Activated T-cell treated with anti-CD3 and anti-CD28 coated beads, Interleukin-2, amount 50 U/mL, for 72 hours (primary cell): Measurements from ENCODE around the gene N4BP2L1. TPM values are rescaled to one million over a fixed set of nuclear protein-coding genes. Genes with fewer than 3 reads are reported as not detected.

Experiments
- ATAC-seq, 2 donors: fragments of 150-1000 bp; cut with Tn5 transposase; replicated peaks in 1 of 2; 2 replicates each; pipeline ENCODE4 v1.10.0; 2021; ENCODE audit warnings: moderate library complexity in 2 of 2, mild to moderate bottlenecking in 1 of 2
- DNase-seq, 2 donors: peaks; one replicate each; pipeline ENCODE4 v3.0.0; 2021 to 2022; ENCODE audit warnings: mixed read lengths in 1 of 2
- H3K27ac Mint-ChIP-seq: one replicate; pipeline ENCODE4 v1.8.0; 2022; ENCODE audit warnings: mild to moderate bottlenecking, moderate library complexity, mixed read lengths
- H3K27me3 Mint-ChIP-seq: one replicate; pipeline ENCODE4 v1.8.0; 2022; ENCODE audit warnings: low read depth, mixed read lengths
- H3K36me3 Mint-ChIP-seq, 2 donors: one replicate each; pipeline ENCODE4 v1.8.0; 2022; ENCODE audit warnings: mixed read lengths in 2 of 2, mild to moderate bottlenecking in 1 of 2; ENCODE audit not compliant: insufficient read depth in 2 of 2
- H3K4me1 Mint-ChIP-seq: one replicate; pipeline ENCODE4 v1.8.0; 2022; ENCODE audit warnings: low read depth, mixed read lengths
- H3K4me3 Mint-ChIP-seq, 2 donors: one replicate each; pipeline ENCODE4 v1.8.0; 2022; ENCODE audit warnings: mild to moderate bottlenecking in 2 of 2, mixed read lengths in 2 of 2, moderate library complexity in 2 of 2
- H3K9me3 Mint-ChIP-seq, 2 donors: one replicate each; pipeline ENCODE4 v1.8.0; 2022; ENCODE audit warnings: mixed read lengths in 2 of 2
- total RNA-seq, 2 donors: library from RNA; stranded (reverse); gene quantifications; one replicate each; pipeline ENCODE4 v1.2.3, GENCODE V29; 2022

The N4BP2L1 gene
- total RNA-seq, 2 donors from 2014 or later, result 38.4 to 51.5 TPM

- H3K27me3 Mint-ChIP-seq, result no peaks in the 10 kb centered on the region
- H3K27ac Mint-ChIP-seq, result no peak overlapping the region
- H3K4me1 Mint-ChIP-seq, result peaks cover 18% of the 10 kb centered on the region
- no peaks in the 10 kb centered on the region for H3K36me3 Mint-ChIP-seq
- H3K9me3 Mint-ChIP-seq, result no peaks in the 10 kb centered on the region
- ATAC-seq (no peak), DNase-seq (no peak)
- H3K4me3 Mint-ChIP-seq, result no peak overlapping the region
Measured at GRCh38 chr13:32448972-32449371, 21.0 kb upstream of the N4BP2L1 start.

GRCh38 chr13:32447894-32448623, 20.1 kb upstream of the N4BP2L1 start:
- H3K27ac Mint-ChIP-seq, result peak overlapping the region; percentile 83
- no peaks in the 10 kb centered on the region for H3K9me3 Mint-ChIP-seq
- peak overlapping the region in 1 of 2 donors; percentile 27 for H3K4me3 Mint-ChIP-seq
- DNase-seq, result no peak
- H3K4me1 Mint-ChIP-seq, result peaks cover 15% of the 10 kb centered on the region
- H3K36me3 Mint-ChIP-seq, result no peaks in the 10 kb centered on the region
- ATAC-seq, result peak; percentile 18 to 71
- H3K27me3 Mint-ChIP-seq, result no peaks in the 10 kb centered on the region

- no peak overlapping the region for H3K4me3 Mint-ChIP-seq
Measured at GRCh38 chr13:32446773-32447465, 19.0 kb upstream of the N4BP2L1 start.

GRCh38 chr13:32446220-32446619, 18.3 kb upstream of the N4BP2L1 start:
- ATAC-seq (no peak), DNase-seq (no peak)
- Mint-ChIP-seq H3K27ac (no peak overlapping the region), H3K27me3 (no peaks in the 10 kb centered on the region), H3K36me3 (no peaks in the 10 kb centered on the region), H3K9me3 (no peaks in the 10 kb centered on the region), H3K4me1 (peaks cover 23% of the 10 kb centered on the region), H3K4me3 (no peak overlapping the region)

More at GRCh38 chr13:32446773-32447465, 19.0 kb upstream of the N4BP2L1 start:
- ATAC-seq (no peak), DNase-seq (no peak)
- no peaks in the 10 kb centered on the region for H3K9me3 Mint-ChIP-seq
- peak overlapping the region; percentile 5 for H3K27ac Mint-ChIP-seq
- peaks cover 23% of the 10 kb centered on the region for H3K4me1 Mint-ChIP-seq
- H3K27me3 Mint-ChIP-seq, result no peaks in the 10 kb centered on the region
- H3K36me3 Mint-ChIP-seq, result no peaks in the 10 kb centered on the region

- DNase-seq (no peak), ATAC-seq (no peak)
- H3K27me3 Mint-ChIP-seq, result no peaks in the 10 kb centered on the region
- no peak overlapping the region for H3K4me3 Mint-ChIP-seq
- no peaks in the 10 kb centered on the region for H3K9me3 Mint-ChIP-seq
- peaks cover 23% of the 10 kb centered on the region for H3K4me1 Mint-ChIP-seq
- no peak overlapping the region for H3K27ac Mint-ChIP-seq
- H3K36me3 Mint-ChIP-seq, result no peaks in the 10 kb centered on the region
Measured at GRCh38 chr13:32445461-32445860, 17.5 kb upstream of the N4BP2L1 start.

GRCh38 chr13:32443111-32443510, 15.2 kb upstream of the N4BP2L1 start:
- no peak overlapping the region for H3K4me3 Mint-ChIP-seq
- H3K27me3 Mint-ChIP-seq, result no peaks in the 10 kb centered on the region
- DNase-seq, result peak in 1 of 2 donors; percentile 15
- peak overlapping the region; percentile 3 for H3K27ac Mint-ChIP-seq
- peaks cover 14% of the 10 kb centered on the region for H3K4me1 Mint-ChIP-seq
- H3K9me3 Mint-ChIP-seq, result no peaks in the 10 kb centered on the region
- H3K36me3 Mint-ChIP-seq, result no peaks in the 10 kb centered on the region
- peak; percentile 50 to 55 for ATAC-seq

- DNase-seq, result no peak
- Mint-ChIP-seq H3K4me3 (no peak overlapping the region), H3K27me3 (no peaks in the 10 kb centered on the region), H3K27ac (no peak overlapping the region), H3K9me3 (no peaks in the 10 kb centered on the region), H3K36me3 (peaks cover 0 to 4% of the 10 kb centered on the region in 2 donors), H3K4me1 (peaks cover 11% of the 10 kb centered on the region)
- ATAC-seq, result no peak
Measured at GRCh38 chr13:32438871-32439270, 10.9 kb upstream of the N4BP2L1 start.

- DNase-seq, result no peak
- ATAC-seq, result no peak
- H3K36me3 Mint-ChIP-seq, result peaks cover 1 to 4% of the 10 kb centered on the region in 2 donors
- no peaks in the 10 kb centered on the region for H3K9me3 Mint-ChIP-seq
- peaks cover 15% of the 10 kb centered on the region for H3K4me1 Mint-ChIP-seq
- H3K27me3 Mint-ChIP-seq, result no peaks in the 10 kb centered on the region
- no peak overlapping the region for H3K4me3 Mint-ChIP-seq
- no peak overlapping the region for H3K27ac Mint-ChIP-seq
Measured at GRCh38 chr13:32432856-32433255, 4.9 kb upstream of the N4BP2L1 start.

GRCh38 chr13:32431361-32431760, 3.4 kb upstream of the N4BP2L1 start:
- no peak overlapping the region for H3K27ac Mint-ChIP-seq
- ATAC-seq (no peak), DNase-seq (no peak)
- H3K4me3 Mint-ChIP-seq, result no peak overlapping the region
- no peaks in the 10 kb centered on the region for H3K9me3 Mint-ChIP-seq
- peaks cover 7% of the 10 kb centered on the region in 2 donors for H3K36me3 Mint-ChIP-seq
- H3K27me3 Mint-ChIP-seq, result no peaks in the 10 kb centered on the region
- H3K4me1 Mint-ChIP-seq, result peaks cover 17% of the 10 kb centered on the region

- DNase-seq (no peak), ATAC-seq (no peak)
- Mint-ChIP-seq H3K9me3 (no peaks in the 10 kb centered on the region), H3K36me3 (peaks cover 7 to 12% of the 10 kb centered on the region in 2 donors), H3K27me3 (no peaks in the 10 kb centered on the region), H3K4me3 (peak overlapping the region in 1 of 2 donors; percentile 44), H3K4me1 (peaks cover 28% of the 10 kb centered on the region), H3K27ac (peak overlapping the region; percentile 1)
Measured at GRCh38 chr13:32430018-32430747, 2.3 kb upstream of the N4BP2L1 start.

- Mint-ChIP-seq H3K27me3 (no peaks in the 10 kb centered on the region), H3K4me3 (no peak overlapping the region), H3K27ac (no peak overlapping the region), H3K9me3 (no peaks in the 10 kb centered on the region), H3K4me1 (peaks cover 32% of the 10 kb centered on the region), H3K36me3 (peaks cover 9 to 13% of the 10 kb centered on the region in 2 donors)
- no peak for ATAC-seq
- DNase-seq, result no peak
Measured at GRCh38 chr13:32429433-32429909, 1.5 kb upstream of the N4BP2L1 start.

- Mint-ChIP-seq H3K36me3 (peaks cover 13 to 15% of the 10 kb centered on the region in 2 donors), H3K4me3 (peak overlapping the region; percentile 90 to 92), H3K4me1 (peaks cover 39% of the 10 kb centered on the region), H3K27me3 (no peaks in the 10 kb centered on the region), H3K27ac (peak overlapping the region; percentile 99), H3K9me3 (no peaks in the 10 kb centered on the region)
- ATAC-seq (no peak), DNase-seq (peak in 1 of 2 donors; percentile 15)
Measured at GRCh38 chr13:32428581-32429432, 877 bp upstream of the N4BP2L1 start.
